ENCODE data around the gene ROPN1B. TPM values are rescaled to one million over a fixed set of nuclear protein-coding genes. Genes with fewer than 3 reads are reported as not detected.

The ROPN1B gene
- total RNA-seq, 1 donor from 2014 or later: not detected

DNA sequence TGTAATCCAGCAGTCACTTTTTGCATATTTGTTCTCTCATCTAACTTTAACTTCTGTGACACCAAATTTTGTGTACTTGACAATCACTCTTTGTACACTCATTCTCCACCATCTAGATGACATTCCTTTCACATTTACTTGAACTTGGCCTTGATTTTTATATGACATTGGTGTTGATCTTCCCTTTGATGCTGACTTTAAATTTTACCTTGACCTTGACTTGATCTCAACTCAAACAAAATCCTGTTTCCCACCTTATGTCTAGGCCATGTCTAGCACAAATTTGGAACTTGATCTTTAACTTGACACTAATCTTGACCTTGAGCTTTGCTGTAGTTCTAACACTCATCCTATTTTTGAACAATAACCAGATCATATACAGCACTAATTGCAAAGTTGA lies 33.2 kb downstream of the ROPN1B start:
- Mint-ChIP-seq H3K27me3 (no peaks in the 10 kb centered on the region), H3K4me1 (ENCODE audit: low read depth) (no peaks in the 10 kb centered on the region)

DNA sequence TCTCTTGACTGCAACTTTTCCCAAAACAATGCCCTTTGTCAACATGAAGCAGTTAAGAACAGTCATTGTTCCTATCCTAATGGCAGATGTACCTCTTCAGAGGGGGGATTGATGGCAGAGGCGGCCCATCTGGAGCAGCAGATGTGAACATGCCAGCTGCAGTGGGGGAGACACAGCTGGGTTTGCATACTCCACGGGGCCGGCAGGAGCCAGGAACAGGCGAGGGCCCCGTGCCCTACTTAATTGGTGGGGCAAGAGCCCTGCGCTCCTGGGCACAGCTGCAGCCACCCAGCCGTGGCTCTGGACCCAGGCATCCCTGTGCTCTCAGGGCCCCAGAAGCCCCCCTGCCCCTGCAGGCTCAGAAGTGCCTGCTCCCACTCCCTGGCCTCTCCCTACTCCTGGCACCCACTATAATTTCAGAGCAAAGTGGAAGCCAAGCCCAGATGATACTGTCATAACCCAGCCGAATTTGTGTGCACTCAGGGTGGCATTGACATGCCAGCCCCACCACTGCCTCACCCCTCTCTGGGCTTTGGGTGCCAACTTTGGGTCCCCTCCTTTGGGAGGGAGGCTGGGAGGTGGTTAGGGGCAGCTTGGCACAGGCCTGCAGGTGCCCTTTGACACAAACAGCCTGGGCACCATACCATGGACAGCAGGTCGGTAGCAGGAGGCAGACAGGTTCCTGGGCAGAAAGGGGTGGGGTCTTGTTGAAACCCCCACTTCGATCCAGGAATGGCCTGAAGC lies 34.6 kb downstream of the ROPN1B start:
- Mint-ChIP-seq H3K27me3 (no peaks in the 10 kb centered on the region), H3K9me3 (ENCODE audit: low read depth) (peaks cover 33% of the 10 kb centered on the region), H3K27ac (no peak overlapping the region), H3K4me1 (ENCODE audit: low read depth) (no peaks in the 10 kb centered on the region), H3K4me3 (ENCODE audit: low read depth) (no peak overlapping the region), H3K36me3 (ENCODE audit: insufficient read depth) (peaks cover 12% of the 10 kb centered on the region)
- TF ChIP-seq, protein P1, sequence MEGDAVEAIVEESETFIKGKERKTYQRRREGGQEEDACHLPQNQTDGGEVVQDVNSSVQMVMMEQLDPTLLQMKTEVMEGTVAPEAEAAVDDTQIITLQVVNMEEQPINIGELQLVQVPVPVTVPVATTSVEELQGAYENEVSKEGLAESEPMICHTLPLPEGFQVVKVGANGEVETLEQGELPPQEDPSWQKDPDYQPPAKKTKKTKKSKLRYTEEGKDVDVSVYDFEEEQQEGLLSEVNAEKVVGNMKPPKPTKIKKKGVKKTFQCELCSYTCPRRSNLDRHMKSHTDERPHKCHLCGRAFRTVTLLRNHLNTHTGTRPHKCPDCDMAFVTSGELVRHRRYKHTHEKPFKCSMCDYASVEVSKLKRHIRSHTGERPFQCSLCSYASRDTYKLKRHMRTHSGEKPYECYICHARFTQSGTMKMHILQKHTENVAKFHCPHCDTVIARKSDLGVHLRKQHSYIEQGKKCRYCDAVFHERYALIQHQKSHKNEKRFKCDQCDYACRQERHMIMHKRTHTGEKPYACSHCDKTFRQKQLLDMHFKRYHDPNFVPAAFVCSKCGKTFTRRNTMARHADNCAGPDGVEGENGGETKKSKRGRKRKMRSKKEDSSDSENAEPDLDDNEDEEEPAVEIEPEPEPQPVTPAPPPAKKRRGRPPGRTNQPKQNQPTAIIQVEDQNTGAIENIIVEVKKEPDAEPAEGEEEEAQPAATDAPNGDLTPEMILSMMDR (IDR thresholded peaks at IDR 0.05; ENCODE audit: unreplicated experiment): no peak
- DNase-seq (ENCODE audit: low spot score, unreplicated experiment): no peak

More for the DNA sequence above, 33.2 kb downstream of the ROPN1B start:
- H3K4me3 Mint-ChIP-seq (ENCODE audit: low read depth): no peak overlapping the region
- H3K27ac Mint-ChIP-seq: no peak overlapping the region
- DNase-seq (ENCODE audit: low spot score, unreplicated experiment): no peak
- peaks cover 14% of the 10 kb centered on the region for H3K36me3 Mint-ChIP-seq (ENCODE audit: insufficient read depth)
- TF ChIP-seq, protein P1 (IDR thresholded peaks at IDR 0.05; ENCODE audit: unreplicated experiment): no peak
- peaks cover 41% of the 10 kb centered on the region for H3K9me3 Mint-ChIP-seq (ENCODE audit: low read depth)

DNA sequence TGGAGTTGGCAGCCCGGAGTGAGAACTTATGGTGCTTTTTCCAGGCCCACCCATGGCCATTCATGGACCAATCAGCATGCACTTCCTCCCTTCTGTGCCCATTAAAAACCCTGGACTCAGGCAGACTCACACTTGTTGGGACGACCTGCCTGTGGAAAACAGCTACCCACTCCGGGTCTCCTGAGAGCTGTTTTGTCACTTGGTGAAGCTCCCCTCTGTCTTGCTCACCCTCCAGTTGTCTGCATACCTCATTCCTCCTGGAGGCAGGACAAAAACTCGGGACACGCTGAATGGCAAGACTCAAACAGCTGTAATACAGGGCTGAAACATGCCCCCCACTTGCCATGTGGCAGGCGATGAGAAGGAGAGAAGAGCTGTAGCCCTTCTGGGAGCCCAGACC lies 35.2 kb downstream of the ROPN1B start:
- Mint-ChIP-seq H3K4me1 (ENCODE audit: low read depth) (no peaks in the 10 kb centered on the region), H3K36me3 (ENCODE audit: insufficient read depth) (peaks cover 12% of the 10 kb centered on the region), H3K27ac (no peak overlapping the region), H3K4me3 (ENCODE audit: low read depth) (no peak overlapping the region), H3K9me3 (ENCODE audit: low read depth) (peaks cover 28% of the 10 kb centered on the region), H3K27me3 (no peaks in the 10 kb centered on the region)
- no peak for DNase-seq (ENCODE audit: low spot score, unreplicated experiment)
- TF ChIP-seq, protein P1 (IDR thresholded peaks at IDR 0.05; ENCODE audit: unreplicated experiment): no peak

DNA sequence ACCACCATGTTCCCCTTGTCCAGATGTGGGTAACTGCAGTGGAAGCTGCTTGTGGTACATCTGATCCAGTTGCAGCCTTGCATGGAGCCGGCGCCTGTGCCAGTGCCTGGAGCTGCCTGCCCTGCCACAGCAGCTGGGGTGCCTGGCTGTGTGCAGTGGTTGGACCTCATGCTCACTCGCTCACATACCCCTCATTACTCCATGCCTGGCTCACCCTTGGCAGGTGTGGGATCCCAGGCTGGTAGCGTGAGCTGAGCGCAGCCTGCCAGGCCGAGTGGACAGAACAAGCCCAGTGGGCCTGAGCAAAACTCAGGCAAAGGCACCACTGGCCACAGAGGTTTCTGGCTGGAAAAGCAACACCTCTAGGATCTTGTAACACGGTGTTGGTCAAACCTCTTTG lies 35.7 kb downstream of the ROPN1B start:
- H3K27ac Mint-ChIP-seq: no peak overlapping the region
- peaks cover 10% of the 10 kb centered on the region for H3K36me3 Mint-ChIP-seq (ENCODE audit: insufficient read depth)
- no peaks in the 10 kb centered on the region for H3K27me3 Mint-ChIP-seq
- no peak for DNase-seq (ENCODE audit: low spot score, unreplicated experiment)
- no peak overlapping the region for H3K4me3 Mint-ChIP-seq (ENCODE audit: low read depth)
- peaks cover 24% of the 10 kb centered on the region for H3K9me3 Mint-ChIP-seq (ENCODE audit: low read depth)
- H3K4me1 Mint-ChIP-seq (ENCODE audit: low read depth): no peaks in the 10 kb centered on the region
- TF ChIP-seq, protein P1 (IDR thresholded peaks at IDR 0.05; ENCODE audit: unreplicated experiment): no peak

DNA sequence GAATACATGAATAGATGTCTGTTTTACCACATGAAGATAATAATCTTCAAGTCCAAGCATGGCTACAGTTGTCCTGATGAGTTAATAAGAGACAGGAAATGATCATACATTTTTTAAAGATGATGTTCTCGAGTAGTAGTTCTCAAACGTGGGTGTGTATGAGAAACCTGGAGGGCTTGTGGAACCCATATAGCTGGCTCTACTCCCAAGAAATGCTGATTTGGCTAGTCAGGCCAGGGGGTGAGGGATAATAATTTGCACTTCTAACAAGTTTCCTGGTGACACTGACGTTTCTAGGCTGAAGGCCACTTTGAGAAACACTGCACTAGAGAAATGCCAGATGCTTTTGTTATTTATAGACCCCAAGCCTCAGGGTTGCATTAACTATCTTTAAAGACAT lies 37.0 kb downstream of the ROPN1B start:
- H3K9me3 Mint-ChIP-seq (ENCODE audit: low read depth): peaks cover 16% of the 10 kb centered on the region
- TF ChIP-seq, protein P1 (IDR thresholded peaks at IDR 0.05; ENCODE audit: unreplicated experiment): no peak
- no peaks in the 10 kb centered on the region for H3K4me1 Mint-ChIP-seq (ENCODE audit: low read depth)
- H3K36me3 Mint-ChIP-seq (ENCODE audit: insufficient read depth): peaks cover 11% of the 10 kb centered on the region
- no peak overlapping the region for H3K27ac Mint-ChIP-seq
- H3K4me3 Mint-ChIP-seq (ENCODE audit: low read depth): no peak overlapping the region
- DNase-seq (ENCODE audit: low spot score, unreplicated experiment): no peak
- no peaks in the 10 kb centered on the region for H3K27me3 Mint-ChIP-seq
